ENCODE measurements around the gene SCN9A.

GRCh38 chr2:166230724-166231070 is 145.0 kb downstream of the SCN9A start:
- TF ChIP-seq CTCF (conservative IDR thresholded peaks at IDR 0.05; ENCODE audit: low read length) = no peak
- no peak for TF ChIP-seq EZH2phosphoT487 (IDR thresholded peaks at IDR 0.05; ENCODE audit: borderline replicate concordance, low read depth, low read length)

Measured in OCI-LY7 (cell line).